NCI-H2171 (cell line): ENCODE results near the gene CHADL.
A peak's percentile ranks its signal among the peaks of the same experiment; 100 is the strongest.

Source experiments
- DNase-seq: peaks from one replicate; lab custom pipeline; 2025; lab: John Stamatoyannopoulos, UW

CHADL gene

DNA sequence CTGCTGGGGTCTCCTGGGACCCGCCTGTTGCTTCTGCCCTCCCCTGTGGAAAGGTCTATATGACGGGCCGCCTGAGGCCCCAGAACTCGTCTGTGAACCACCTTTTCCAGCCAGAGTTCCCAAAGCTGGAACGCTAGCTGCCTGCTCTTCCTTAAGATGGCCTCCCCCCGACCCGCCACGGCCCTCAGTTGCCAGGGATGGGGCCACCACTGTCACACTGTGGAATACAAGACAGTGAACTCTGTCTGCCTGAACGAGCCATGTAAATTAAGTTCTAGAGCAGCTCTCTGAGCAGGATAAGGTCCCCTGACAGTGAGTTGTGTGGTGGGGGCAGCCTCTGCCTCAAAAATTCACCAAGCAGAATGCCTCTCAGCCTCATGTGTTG, 10.3 kb downstream of the CHADL start:
- DNase-seq, result no peak

DNA sequence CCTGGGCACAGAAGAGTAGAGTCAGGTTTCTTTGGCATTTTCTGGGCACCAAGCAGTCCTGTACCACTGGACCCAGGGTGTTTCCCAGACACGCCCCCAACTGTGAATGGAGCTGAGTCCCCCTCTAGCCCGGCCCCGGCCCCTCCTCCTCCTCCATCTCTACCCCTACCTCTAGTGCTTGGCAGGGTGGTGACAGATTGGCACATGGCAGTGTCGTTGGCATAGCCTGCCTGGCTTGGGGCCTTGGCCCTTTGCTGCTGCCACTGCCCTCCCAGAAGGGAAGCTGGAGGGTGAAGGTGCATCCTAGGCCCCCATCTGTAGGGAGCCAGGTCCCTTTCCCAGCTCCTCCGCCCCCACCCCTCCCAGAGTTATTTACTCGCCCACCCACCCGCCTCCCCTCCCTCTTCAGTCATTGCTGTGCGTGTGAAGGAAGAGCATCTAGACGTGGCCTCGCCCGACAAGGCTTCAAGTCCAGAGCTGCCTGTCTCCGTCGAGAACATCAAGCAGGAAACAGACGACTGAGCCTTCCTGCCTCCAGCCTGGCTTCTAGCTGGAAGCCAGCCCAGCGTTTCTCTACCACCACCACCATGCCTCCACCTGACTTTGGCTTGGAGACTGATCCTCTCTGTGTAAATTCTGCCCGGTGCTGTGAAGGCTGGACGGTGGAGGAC, 10.9 kb downstream of the CHADL start:
- no peak for DNase-seq

DNA sequence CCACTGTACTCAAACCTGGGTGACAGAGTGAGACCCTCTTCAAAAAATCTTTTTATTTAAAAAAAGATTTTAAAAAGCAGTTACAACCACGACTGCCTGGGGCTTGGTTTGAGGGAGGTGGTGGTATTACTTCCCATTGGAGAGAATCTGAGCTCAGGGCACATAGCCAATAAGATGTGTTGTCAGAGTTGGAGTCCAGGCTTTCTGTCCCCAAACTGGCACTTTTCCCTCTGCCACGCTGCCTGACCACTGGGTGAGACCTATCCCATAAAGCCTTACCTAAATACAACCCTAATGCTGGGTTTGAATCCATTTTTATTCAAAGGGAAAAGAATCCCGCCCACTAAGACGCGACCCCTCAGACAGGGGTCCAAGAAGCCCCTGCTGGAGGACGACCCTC, 11.5 kb downstream of the CHADL start:
- DNase-seq, result no peak

DNA sequence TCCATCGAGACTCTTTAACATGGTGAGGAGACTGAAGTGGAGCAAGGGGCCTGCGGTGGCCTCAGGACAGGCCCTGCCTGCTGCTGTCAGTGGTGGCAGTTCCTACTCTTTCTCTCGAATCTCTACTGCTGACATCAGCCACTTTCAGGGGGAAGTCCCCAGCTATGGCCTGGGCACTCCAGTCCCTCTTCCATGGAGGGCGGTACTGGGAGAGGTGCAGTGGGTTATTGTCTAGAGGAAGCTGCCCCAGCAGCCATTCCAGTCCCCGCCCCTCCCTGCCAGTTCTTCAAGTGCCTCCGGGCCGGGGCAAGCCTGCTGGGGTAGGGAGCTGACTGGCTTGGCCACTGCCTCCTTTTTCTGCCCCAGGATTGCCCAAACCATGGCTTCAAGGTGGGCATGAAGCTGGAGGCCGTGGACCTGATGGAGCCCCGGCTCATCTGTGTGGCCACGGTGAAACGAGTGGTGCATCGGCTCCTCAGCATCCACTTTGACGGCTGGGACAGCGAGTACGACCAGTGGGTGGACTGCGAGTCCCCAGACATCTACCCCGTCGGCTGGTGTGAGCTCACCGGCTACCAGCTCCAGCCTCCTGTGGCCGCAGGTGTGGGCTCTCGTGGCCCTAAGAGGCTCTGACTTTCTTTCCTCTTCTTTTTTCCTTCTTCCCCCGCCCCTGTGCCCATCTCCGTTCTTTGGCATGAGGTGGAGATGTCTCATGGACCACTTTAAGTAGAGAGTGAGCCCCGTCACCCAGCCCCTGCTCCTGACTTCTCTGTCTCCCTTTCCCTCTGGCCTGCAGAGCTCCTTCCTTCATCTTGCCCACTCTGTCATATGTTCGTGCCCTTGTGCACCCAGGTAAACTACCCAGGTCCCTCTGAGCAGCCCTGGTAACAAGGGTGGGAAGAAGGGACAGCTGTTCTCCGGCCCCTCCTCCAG, 13.7 kb downstream of the CHADL start:
- no peak for DNase-seq

DNA sequence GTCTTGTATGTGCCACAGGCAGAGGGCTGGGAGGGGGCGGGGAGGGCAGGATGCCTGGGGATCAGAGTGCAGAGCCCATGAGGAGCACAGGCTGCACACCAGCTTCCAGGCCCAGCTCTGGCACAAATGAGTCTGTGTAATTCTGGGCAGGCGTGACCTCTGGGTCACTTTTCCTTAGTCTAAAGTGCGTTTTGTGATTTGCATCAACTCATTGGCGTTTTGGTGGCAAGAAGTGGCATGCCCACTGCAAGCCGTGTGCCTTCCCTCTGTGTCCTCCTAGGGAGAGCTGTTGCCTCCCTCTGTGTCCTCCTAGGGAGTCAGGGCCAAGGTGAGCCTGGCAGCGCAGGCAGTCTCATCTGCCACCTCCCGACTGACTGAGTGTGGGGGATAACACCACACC, 17.2 kb downstream of the CHADL start:
- no peak for DNase-seq

DNA sequence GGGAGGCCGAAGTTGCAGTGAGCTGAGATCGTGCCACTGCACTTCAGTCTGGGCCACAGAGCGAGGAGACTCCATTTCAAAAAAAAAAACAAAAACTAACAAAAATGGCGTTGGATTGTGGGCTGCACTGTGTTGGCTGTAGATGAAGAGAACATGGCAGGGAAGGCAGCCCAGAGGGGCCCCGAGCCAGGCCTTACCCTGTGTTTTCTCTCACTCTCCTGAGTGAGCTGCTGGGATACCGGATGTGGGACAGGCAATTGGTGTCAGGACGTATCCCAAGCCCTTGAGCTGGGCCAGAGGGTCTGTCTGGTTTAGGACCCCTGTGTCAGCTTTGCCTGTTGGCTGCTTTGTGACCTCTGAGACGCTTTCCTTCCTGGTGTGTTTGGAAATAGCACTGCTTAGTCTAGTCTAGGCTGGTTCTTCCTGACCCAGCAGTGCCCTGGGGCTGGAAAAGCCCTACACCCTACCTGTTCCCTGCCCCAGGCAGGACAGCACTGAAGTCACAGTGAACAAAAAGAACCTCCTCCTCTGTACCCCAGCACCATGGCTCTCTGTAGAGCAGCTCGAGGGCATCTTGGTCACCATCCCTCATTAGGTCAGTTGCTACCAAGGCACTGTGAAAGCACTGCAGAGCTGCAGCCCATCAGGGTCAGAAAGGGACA, 17.8 kb downstream of the CHADL start:
- no peak for DNase-seq

DNA sequence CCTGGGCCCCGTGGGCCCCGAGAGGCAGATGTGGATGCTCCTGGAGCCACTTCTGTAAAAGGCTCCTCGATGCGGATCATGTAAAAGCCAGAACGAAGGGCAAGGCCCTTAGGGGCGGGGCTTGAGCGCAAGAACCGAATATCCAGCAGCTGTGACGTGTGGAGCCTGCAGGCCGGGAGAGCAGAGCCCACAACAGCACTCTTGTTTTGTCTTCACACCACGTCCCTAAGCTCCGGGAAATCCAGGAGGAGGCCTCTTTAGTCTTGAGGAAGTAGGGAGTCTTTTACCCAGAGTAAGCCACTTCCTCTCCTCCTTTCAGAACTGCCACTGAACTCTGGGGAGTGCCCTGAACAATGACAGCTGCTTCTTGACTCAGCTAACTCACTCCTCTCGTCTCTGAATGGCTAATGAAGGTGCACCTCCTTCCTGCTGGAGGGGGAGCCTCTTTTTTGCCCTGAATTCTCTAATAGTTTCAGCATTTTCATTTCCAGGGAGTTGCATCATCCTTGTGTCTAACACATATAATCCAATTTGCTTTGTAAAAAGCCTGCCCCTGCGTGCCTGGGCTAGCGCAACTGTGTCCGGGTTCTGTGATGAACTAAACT, 23.1 kb downstream of the CHADL start:
- DNase-seq, result no peak

DNA sequence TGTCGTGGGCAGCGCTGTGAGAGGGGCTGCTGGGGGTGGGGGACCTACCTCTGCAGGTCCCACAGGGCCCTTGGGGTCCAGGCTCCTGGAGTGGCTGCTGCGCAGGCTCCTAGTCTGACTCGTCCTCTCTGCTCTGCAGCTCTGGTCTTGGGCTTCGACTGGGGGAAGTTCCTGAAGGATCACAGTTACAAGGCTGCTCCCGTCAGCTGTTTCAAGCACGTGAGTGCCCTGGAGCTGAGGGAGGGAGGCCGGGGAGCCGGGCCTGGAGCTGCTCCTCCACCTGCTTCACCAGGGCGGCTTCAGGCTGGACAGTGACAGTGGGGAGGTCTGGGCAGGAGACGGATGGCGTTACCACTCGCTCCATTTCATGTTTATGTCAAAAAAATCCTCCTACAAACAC, 23.7 kb downstream of the CHADL start:
- no peak for DNase-seq

DNA sequence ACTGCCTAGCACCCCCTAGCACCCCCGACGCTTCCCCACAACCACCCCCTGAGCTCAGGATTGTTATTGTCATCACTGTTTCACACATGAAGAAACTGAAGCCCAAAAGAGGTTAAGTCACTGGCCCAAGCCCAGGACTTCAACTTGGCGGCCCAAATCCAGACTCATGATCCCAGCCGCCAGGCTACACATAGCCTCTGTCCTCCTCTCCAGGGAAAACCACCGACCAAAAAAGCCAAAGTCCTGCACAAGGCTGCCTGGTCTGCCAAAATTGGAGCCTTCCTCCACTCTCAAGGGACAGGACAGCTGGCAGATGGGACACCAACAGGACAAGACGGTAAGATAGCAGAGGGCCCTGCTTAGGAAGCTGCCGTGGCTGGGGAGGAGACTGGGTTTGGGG, 24.8 kb downstream of the CHADL start:
- DNase-seq, result no peak

DNA sequence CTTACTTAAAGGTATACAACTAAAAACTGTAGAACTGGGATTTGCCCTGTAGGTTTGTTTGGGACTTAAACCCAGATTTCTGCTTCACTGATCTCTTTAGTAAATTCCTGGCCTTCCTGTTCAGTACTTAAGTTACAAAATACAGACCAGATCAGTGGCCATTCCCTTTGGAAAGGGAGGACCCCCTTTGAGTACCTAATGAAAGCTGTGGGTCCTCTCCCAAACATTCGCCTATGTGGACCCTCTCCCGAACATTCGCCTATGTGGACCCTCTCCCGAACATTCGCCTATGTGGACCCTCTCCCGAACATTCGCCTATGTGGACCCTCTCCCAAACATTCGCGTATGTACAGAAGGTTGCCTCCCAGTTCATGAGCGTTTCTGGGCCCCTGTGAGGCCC, 25.3 kb downstream of the CHADL start:
- DNase-seq, result no peak

DNA sequence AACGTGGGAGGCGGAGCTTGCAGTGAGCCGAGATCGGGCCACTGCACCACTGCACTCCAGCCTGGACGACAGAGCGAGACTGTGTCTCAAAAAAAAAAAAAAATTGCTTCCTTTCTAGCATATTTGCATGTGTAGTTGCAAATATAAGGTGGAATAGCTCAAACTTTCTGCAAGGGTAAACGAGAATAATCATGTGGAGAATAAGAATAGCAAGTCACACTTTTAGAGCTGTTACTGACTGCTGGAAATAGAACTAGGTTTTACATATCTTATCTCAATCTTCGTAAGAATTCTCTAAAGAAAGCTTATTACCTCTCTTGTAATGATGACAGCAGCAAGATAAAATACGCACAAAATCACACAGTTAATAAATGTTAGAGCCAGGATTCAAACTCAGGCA, 34.0 kb downstream of the CHADL start:
- no peak for DNase-seq

DNA sequence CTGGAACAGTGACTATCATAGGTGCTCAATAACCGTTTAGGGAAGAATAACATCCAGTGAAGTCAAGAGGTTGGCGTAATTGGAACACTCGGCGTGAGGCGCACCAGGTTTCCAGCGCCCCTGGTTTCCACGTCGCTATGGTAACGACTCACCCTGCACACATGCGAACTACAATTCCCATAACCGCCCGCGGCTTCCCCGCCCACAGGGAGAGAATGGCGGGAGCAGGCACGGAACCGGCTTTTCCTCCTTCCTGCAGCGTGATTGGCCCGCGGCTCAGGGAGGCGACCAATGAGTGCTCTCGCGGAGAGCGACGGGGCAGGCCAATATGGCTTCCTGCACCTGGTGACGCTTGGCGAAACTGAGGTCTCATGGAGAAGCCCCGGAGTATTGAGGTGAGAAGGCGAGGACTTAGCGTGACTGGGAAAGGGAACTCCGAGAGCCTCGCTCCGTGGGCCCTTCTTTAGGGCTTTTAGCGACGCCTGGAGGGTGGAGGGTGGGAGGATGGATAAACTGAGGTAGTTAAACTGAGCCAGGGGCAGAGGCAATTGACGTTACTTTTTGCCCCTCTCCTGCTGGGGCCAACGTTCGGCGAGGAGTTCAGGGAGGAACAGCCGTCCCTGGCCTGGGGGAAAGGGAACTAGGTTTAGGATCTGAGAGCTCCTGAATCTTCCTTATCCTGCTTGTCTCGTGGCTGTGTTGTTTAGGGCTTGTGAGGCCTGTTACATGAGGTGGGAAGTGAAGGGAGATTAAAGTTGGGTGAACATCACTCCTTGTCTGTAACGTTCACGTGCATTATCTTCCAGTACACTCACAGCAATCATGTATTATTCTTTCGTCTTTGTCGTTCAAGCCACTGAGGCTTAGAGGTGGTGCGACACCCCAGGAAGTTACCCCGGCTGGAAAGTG, 35.5 kb downstream of the CHADL start, which contains the start of gene L3MBTL2:
TSS of gene L3MBTL2 (plus strand) at position 321 of the 909 bp plus-strand sequence. CDS start at position 372, 51 bp downstream.
- DNase-seq, result peak; percentile 99

DNA sequence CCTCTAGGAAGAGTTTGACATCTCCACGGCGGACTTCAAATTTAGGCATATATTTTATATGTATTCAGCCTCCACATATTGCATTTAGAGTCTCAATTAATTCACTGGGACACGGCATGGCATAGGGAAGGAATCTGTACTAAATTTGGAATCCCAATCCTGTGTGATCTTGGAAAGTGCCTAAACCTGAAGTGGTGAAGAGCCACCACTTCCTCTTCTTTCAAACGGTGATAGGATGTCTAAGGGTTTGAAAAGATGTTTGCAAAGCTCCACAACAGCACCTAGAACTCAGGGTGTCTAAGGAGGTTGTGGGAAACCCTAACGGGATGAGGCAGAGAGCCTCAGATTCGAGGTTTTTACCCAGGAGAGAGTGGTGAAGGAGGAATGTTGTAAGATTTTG, 36.7 kb downstream of the CHADL start:
- DNase-seq, result no peak

DNA sequence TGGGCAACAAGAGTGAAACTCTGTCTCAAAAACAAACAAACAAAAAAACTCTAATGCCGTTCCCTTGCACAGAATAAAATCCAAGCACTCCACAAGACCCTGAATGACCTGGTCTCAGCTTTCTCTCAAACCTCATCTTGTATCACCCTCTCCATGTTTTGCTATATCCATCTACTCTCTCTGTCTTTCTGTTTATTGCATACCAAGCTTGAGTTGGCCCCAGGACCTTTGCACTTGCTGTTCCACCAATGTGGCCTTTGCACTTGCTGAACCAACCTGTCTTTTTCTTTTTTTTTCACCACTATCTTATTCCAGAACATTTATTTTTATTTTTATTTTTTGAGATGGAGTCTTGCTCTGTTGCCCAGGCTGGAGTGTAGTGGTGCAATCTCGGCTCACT, 37.6 kb downstream of the CHADL start:
- no peak for DNase-seq

DNA sequence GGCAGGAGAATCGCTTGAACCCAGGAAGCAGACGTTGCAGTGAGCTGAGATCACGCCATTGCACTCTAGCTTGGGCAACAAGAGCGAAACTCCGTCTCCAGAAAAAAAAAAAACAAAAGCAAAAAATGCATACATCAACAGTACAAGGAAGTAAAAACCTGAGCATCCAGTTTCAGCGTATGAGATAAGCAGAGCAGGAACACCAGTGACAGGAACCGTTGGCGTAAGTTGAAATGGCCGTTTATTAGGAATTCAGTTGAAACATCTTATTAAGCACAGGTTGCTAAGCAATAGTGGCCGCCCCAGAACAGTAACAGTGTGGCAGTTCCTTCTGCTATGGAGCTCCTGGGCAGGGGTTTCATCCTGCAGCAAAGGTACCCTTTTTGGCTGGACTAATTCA, 39.6 kb downstream of the CHADL start:
- DNase-seq, result no peak

DNA sequence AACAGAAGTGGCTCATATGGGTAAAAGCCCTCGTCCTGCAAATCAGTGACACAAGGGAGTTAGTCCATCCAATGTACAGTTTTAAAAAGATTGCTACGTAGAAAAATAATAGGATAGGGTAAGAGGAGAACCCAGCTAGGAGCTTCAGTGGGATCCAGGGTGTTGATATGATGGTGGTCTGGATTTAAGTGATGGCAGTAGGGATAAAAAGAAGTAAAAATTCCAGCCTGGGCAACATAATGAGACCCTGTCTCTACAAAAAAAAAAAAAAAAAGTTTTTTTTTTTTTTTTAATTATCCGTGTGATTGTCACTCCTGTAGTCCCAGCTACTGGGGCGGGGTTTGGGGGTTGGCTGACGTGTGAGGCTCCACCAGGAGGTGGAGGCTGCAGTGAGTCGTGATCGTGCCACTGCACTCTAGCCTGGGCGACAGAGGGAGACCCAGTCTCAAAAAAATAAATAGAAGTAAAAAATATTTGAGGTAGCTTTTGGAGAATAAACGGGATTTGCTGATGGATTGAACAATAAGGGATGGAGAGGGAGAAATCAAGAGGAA, 42.6 kb downstream of the CHADL start:
- peak; percentile 48 for DNase-seq

DNA sequence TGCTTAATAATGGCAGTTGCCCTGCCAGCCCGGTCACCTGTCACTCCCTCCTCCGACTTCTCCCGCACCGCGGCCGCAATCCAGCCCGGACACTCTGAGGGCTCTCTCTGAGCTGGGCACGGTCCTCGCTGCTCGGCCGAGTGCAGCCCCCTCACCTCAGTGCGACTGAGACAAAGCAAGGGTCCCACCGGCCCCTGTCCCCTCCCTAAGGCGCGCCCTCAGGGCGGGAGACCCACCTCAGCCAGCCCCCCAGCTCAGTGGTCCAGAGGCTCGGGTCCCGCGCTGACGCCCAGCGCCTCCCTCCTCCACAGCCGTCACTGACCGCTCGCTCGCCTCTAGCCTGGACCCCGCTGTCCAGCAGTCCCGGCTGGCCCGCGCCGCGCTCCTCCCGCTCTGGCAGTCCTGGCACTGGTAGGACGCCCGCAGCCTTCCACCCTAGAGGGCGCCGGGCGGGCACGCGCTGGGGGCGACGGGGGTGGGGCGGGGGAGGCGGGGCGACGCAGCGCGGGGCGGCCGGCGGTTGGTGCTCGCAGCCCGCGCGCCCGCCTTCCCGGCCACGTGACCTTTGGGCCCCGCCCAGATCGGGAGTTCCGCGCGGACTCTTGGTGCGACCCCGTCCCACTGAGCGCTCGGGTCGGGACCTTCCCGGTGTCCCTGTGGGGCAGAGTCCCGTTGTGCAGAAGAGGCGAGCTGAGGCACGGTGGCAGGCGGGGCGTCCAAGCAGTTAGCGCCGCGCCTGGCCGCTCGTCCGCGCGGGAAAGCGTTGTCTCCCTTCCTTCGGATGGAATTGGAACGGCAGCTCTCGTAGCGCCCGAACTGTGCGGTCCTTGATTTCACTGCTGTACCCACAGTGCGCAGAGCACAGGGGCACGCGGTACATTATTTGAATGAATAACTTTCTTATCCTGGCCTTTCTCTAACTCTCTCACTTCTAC, 43.4 kb downstream of the CHADL start:
- peak; percentile 91 for DNase-seq

DNA sequence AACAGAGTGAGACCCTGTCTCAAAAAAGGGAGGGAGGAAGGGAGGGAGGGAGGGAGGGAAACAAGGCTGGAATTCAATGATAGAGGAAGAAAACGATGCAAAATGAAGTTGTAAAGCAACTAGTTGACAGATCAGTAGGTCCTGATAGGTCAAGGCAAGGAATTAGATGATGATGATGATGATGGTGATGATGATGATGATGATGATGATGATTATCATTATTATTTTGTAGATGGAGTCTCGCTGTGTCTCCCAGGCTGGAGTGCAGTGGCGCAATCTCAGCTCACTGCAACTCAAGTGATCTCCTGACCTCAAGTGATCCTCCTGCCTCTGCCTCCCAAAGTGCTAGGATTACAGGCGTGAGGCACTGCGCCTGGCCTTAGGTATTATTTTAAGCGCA, 46.9 kb downstream of the CHADL start:
- no peak for DNase-seq

DNA sequence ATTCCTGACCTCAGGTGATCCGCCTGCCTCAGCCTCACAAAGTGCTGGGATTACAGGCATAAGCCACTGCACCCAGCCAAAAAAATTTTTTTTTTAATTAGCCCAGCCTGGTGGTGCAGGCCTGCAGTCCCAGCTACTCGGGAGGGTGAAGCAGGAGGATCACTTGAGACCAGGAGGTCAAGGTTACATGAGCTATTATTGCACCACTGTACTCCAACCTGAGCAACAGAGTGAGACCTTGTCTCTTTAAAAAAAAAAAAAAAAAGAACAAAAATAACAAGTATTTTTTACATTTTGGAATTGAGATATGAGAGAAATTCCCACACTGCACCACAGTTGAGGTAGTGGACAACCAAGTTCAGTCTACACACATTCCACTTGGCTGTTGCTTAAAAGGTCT, 49.3 kb downstream of the CHADL start:
- DNase-seq, result no peak

DNA sequence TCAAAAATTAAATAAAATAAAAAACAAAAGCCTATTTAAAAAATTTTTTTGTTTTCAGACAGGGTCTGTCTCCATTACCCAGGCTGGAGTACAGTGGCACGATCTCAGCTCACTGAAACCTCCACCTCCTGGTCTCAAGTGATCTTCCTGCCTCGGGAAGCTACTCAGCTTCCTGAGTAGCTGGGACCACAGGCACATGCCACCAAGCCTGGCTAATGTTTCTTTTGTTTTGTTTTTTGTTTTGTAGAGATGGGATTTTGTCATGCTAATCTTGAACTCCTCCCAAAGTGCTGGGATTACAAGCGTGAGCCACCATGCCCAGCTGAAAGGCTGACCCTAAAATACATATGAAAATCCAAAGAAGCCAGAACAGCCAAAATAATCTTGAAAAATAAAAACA, 56.1 kb downstream of the CHADL start:
- DNase-seq, result no peak
